IgD-negative memory B cell (primary cell): ENCODE results near the gene SETD9. TPM values are rescaled to one million over a fixed set of nuclear protein-coding genes. Genes with fewer than 3 reads are reported as not detected.
A peak's percentile ranks its signal among the peaks of the same experiment; 100 is the strongest.

ENCODE experiments used
- H3K27ac Mint-ChIP-seq, 3 donors: one replicate each; pipeline ENCODE4 v1.8.0; 2020 to 2022; ENCODE audit warnings: mild to moderate bottlenecking in 3 of 3, mixed read lengths in 3 of 3, moderate library complexity in 1 of 3
- H3K27me3 Mint-ChIP-seq: one replicate; pipeline ENCODE4 v1.8.0; 2021; ENCODE audit warnings: mixed read lengths
- H3K36me3 Mint-ChIP-seq: one replicate; pipeline ENCODE4 v1.8.0; 2020; ENCODE audit warnings: mild to moderate bottlenecking, mixed read lengths
- H3K4me1 Mint-ChIP-seq, 3 donors: one replicate each; pipeline ENCODE4 v1.8.0; 2020 to 2022; ENCODE audit warnings: mixed read lengths in 3 of 3, mild to moderate bottlenecking in 1 of 3
- H3K4me3 Mint-ChIP-seq, 4 donors: one replicate each; pipeline ENCODE4 v1.8.0; 2020 to 2022; ENCODE audit warnings: mild to moderate bottlenecking in 4 of 4, mixed read lengths in 4 of 4, moderate library complexity in 3 of 4
- H3K9me3 Mint-ChIP-seq, 3 donors: one replicate each; pipeline ENCODE4 v1.8.0; 2020 to 2021; ENCODE audit warnings: mixed read lengths in 3 of 3, mild to moderate bottlenecking in 1 of 3
- polyA plus RNA-seq: library from polyadenylated mRNA; unstranded; fragments of 300-500 nt; fragmentation: Illumina TruSeq; gene quantifications from one replicate; pipeline ENCODE4 v1.2.3, GENCODE V29; 2021

Gene SETD9, protein sequence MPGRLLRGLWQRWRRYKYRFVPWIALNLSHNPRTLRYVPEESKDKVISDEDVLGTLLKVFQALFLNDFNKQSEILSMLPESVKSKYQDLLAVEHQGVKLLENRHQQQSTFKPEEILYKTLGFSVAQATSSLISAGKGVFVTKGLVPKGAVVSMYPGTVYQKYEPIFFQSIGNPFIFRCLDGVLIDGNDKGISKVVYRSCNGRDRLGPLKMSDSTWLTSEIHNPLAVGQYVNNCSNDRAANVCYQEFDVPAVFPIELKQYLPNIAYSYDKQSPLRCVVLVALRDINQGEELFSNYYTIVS
- 7.3 TPM for polyA plus RNA-seq

DNA sequence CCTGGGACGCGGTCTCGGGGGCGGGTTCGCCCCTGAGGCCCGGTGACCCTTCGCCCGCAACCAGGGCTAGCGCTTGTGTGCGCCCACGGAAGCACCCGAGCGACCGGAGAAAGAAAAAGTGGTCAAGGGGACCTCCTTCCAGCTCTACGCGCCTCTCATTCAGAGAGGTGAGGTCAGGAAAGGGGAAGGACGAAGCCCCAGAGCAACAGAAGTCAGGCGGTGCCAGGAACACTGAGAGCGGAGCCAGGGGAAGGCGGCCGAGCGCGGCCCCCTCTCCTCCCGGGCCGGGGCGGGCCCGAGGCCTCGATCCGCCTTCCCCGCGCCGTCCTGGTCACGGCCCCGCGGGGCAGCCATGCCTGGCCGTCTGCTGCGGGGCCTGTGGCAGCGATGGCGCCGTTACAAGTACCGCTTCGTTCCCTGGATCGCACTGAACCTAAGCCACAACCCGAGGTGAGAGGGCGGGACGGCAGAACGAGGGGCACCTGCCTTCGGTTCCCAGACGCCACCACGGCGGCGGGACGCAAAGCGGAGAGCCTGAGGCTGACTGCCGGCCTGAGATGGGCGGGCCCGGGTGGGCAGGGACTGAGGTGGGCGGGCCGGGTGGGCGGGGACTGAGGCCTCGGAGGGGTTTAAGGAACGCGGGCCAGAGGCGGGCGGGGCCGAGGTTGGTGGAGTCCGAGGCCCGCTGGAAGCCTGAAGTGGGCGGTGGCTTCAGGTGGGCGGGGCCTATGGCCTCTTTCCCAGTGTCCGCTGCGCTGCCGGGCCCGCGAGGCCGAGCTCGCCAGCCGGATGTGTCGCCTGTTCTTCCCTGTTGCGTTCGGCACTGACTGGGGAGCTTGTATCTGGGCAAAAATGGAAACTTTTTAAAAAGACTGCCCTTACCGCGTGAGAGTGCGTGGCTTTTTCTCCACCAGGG, at the start of gene SETD9:
Gene SETD9, plus strand, starts transcription at position 303 of the 916 bp plus-strand sequence. Its CDS starts 50 bp downstream, at position 353.
- peaks cover 3% of the 10 kb centered on the region for H3K27me3 Mint-ChIP-seq
- H3K27ac Mint-ChIP-seq = peak within 1 kb of the TSS; percentile 76 to 96 (median 84)
- peak within 1 kb of the TSS; percentile 88 to 99 (median 96) for H3K4me3 Mint-ChIP-seq
- peaks cover 0 to 5% (median 0%) of the 10 kb centered on the region in 3 donors for H3K9me3 Mint-ChIP-seq
- peaks cover 14 to 19% (median 17%) of the 10 kb centered on the region in 3 donors for H3K4me1 Mint-ChIP-seq
- H3K36me3 Mint-ChIP-seq = no peaks in the 10 kb centered on the region

- Mint-ChIP-seq H3K4me3 (no peak overlapping the region), H3K27me3 (no peaks in the 10 kb centered on the region), H3K27ac (peak overlapping the region in 2 of 3 donors; percentile 35 to 73), H3K9me3 (no peaks in the 10 kb centered on the region), H3K4me1 (peaks cover 6 to 17% (median 10%) of the 10 kb centered on the region in 3 donors), H3K36me3 (peaks cover 3% of the 10 kb centered on the region)
Measured at GRCh38 chr5:56861893-56862485, 47.4 kb upstream of the SETD9 start.

GRCh38 chr5:56862909-56863308, 46.5 kb upstream of the SETD9 start:
- peaks cover 4 to 17% (median 10%) of the 10 kb centered on the region in 3 donors for H3K4me1 Mint-ChIP-seq
- no peak overlapping the region for H3K4me3 Mint-ChIP-seq
- no peaks in the 10 kb centered on the region for H3K9me3 Mint-ChIP-seq
- peaks cover 4% of the 10 kb centered on the region for H3K36me3 Mint-ChIP-seq
- no peak overlapping the region for H3K27ac Mint-ChIP-seq
- no peaks in the 10 kb centered on the region for H3K27me3 Mint-ChIP-seq

DNA sequence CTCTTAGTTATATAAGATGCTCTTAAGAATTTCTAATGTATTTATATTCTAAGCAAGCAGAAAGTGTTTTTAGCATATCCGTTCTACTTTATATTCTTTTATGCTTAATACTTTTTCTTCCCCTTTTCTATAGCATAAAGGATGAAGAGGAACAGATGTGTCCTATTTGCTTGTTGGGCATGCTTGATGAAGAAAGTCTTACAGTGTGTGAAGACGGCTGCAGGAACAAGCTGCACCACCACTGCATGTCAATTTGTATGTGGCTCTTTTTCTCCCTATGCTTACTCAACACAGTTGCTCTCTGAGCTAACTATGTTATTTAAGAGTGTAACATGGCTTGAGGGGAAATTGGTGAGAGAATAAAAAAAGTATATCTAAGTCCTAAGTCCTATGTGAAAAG, 37.6 kb upstream of the SETD9 start:
- Mint-ChIP-seq H3K27ac (peak overlapping the region in 2 of 3 donors; percentile 15 to 54), H3K4me1 (peaks cover 23 to 32% (median 23%) of the 10 kb centered on the region in 3 donors), H3K9me3 (no peaks in the 10 kb centered on the region), H3K4me3 (peak overlapping the region in 1 of 4 donors; percentile 6), H3K36me3 (peaks cover 5% of the 10 kb centered on the region), H3K27me3 (no peaks in the 10 kb centered on the region)

- H3K36me3 Mint-ChIP-seq = peaks cover 2% of the 10 kb centered on the region
- peak overlapping the region in 1 of 4 donors; percentile 70 for H3K4me3 Mint-ChIP-seq
- peaks cover 23 to 38% (median 23%) of the 10 kb centered on the region in 3 donors for H3K4me1 Mint-ChIP-seq
- peak overlapping the region; percentile 17 to 54 (median 23) for H3K27ac Mint-ChIP-seq
- H3K27me3 Mint-ChIP-seq = no peaks in the 10 kb centered on the region
- H3K9me3 Mint-ChIP-seq = no peaks in the 10 kb centered on the region
Measured at GRCh38 chr5:56873056-56873455, 36.3 kb upstream of the SETD9 start.

DNA sequence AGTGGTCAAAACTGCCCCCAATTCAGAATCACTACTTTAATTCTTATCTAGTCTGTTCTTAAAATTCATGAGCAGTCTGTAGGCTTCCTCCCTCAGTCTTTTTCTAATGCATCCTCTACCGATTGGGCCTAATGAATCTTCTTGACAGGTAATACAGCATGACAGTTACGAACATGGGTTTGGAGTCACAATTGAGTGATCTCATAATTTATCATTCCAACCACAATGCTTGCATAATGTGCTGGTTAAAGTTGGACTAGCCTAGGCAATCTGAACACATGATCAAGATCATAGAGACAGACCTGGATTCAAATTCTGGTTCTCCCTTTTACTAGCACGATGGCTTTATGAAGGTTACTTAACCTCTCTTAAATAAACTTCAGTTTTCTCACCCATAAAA, 33.1 kb upstream of the SETD9 start:
- H3K27me3 Mint-ChIP-seq = no peaks in the 10 kb centered on the region
- peak overlapping the region in 1 of 3 donors; percentile 3 for H3K27ac Mint-ChIP-seq
- H3K36me3 Mint-ChIP-seq = peaks cover 4% of the 10 kb centered on the region
- no peaks in the 10 kb centered on the region for H3K9me3 Mint-ChIP-seq
- no peak overlapping the region for H3K4me3 Mint-ChIP-seq
- H3K4me1 Mint-ChIP-seq = peaks cover 15 to 29% (median 17%) of the 10 kb centered on the region in 3 donors

- H3K36me3 Mint-ChIP-seq = peaks cover 2% of the 10 kb centered on the region
- H3K4me1 Mint-ChIP-seq = peaks cover 1 to 6% (median 2%) of the 10 kb centered on the region in 3 donors
- no peak overlapping the region for H3K27ac Mint-ChIP-seq
- H3K9me3 Mint-ChIP-seq = no peaks in the 10 kb centered on the region
- H3K27me3 Mint-ChIP-seq = no peaks in the 10 kb centered on the region
- H3K4me3 Mint-ChIP-seq = no peak overlapping the region
Measured at GRCh38 chr5:56881571-56881970, 27.8 kb upstream of the SETD9 start.

- H3K27ac Mint-ChIP-seq = peak overlapping the region in 1 of 3 donors; percentile 1
- H3K9me3 Mint-ChIP-seq = no peaks in the 10 kb centered on the region
- H3K36me3 Mint-ChIP-seq = peaks cover 19% of the 10 kb centered on the region
- H3K4me1 Mint-ChIP-seq = peaks cover 7 to 14% (median 12%) of the 10 kb centered on the region in 3 donors
- peak overlapping the region in 1 of 4 donors; percentile 4 for H3K4me3 Mint-ChIP-seq
- no peaks in the 10 kb centered on the region for H3K27me3 Mint-ChIP-seq
Measured at GRCh38 chr5:56893251-56893951, 16.0 kb upstream of the SETD9 start.

DNA sequence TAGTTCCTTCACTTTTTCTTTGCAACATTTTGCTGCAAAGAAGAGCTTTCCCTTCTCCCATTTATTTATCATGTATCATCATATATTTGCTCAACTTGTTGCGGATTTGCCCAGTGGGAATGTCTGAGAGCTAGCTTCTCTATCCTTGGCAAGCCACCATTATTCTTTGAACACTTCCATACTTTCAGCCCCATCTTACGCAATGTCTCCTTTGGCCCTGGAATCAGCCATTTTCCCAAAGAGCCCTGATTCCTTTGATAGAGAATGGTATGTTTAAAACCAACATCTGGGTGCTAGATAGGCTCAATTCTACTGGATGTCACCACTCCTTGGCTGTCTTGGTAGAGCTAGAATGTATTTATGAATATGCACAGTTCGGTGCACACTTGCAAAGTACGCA, 12.6 kb upstream of the SETD9 start:
- Mint-ChIP-seq H3K9me3 (no peaks in the 10 kb centered on the region), H3K27me3 (no peaks in the 10 kb centered on the region), H3K36me3 (peaks cover 7% of the 10 kb centered on the region), H3K4me3 (peak overlapping the region in 2 of 4 donors; percentile 7 to 11), H3K4me1 (peaks cover 5 to 8% (median 7%) of the 10 kb centered on the region in 3 donors), H3K27ac (peak overlapping the region in 2 of 3 donors; percentile 19 to 41)

DNA sequence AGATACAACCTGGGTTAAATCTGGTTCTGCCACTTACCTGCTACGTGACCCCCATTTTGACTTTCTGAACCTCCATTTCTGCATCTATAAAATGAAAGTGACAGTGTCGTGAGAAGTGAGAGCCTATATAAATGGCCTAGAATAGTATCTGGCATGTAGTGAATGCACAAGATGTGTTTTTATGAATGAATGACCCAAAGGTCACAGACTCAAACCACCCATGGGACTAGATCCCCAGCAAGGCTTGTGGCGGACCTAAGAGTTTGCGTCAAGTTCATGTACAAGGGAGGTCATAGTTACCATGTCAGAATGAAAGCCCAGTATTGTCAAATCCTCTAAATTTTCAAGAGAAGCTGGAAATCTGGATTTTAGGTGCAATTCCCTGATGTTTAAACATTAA, 11.2 kb upstream of the SETD9 start:
- peak overlapping the region in 1 of 4 donors; percentile 36 for H3K4me3 Mint-ChIP-seq
- peaks cover 4 to 5% (median 5%) of the 10 kb centered on the region in 3 donors for H3K4me1 Mint-ChIP-seq
- no peaks in the 10 kb centered on the region for H3K9me3 Mint-ChIP-seq
- H3K36me3 Mint-ChIP-seq = peaks cover 3% of the 10 kb centered on the region
- H3K27ac Mint-ChIP-seq = peak overlapping the region in 2 of 3 donors; percentile 6 to 36
- no peaks in the 10 kb centered on the region for H3K27me3 Mint-ChIP-seq

- H3K27ac Mint-ChIP-seq = no peak overlapping the region
- H3K4me1 Mint-ChIP-seq = peaks cover 0 to 4% (median 0%) of the 10 kb centered on the region in 3 donors
- no peaks in the 10 kb centered on the region for H3K27me3 Mint-ChIP-seq
- peaks cover 3% of the 10 kb centered on the region for H3K36me3 Mint-ChIP-seq
- no peak overlapping the region for H3K4me3 Mint-ChIP-seq
- H3K9me3 Mint-ChIP-seq = peaks cover 0 to 4% (median 0%) of the 10 kb centered on the region in 3 donors
Measured at GRCh38 chr5:56900395-56900794, 9.0 kb upstream of the SETD9 start.

- H3K27ac Mint-ChIP-seq = no peak overlapping the region
- peaks cover 0 to 4% (median 0%) of the 10 kb centered on the region in 3 donors for H3K4me1 Mint-ChIP-seq
Measured at GRCh38 chr5:56900858-56901578, 8.4 kb upstream of the SETD9 start.

GRCh38 chr5:56908942-56909293, 478 bp upstream of the SETD9 start:
- peak overlapping the region; percentile 88 to 99 (median 96) for H3K4me3 Mint-ChIP-seq
- H3K36me3 Mint-ChIP-seq = no peaks in the 10 kb centered on the region
- peak overlapping the region; percentile 76 to 88 (median 84) for H3K27ac Mint-ChIP-seq
- peaks cover 0 to 5% (median 3%) of the 10 kb centered on the region in 3 donors for H3K9me3 Mint-ChIP-seq
- peaks cover 14 to 19% (median 17%) of the 10 kb centered on the region in 3 donors for H3K4me1 Mint-ChIP-seq
- H3K27me3 Mint-ChIP-seq = peaks cover 3% of the 10 kb centered on the region

More at GRCh38 chr5:56900858-56901578, 8.4 kb upstream of the SETD9 start:
- Mint-ChIP-seq H3K36me3 (peaks cover 3% of the 10 kb centered on the region), H3K9me3 (peaks cover 0 to 4% (median 0%) of the 10 kb centered on the region in 3 donors), H3K4me3 (no peak overlapping the region), H3K27me3 (no peaks in the 10 kb centered on the region)
